ENCODE results near the gene NLGN1. TPM values are rescaled to one million over a fixed set of nuclear protein-coding genes. Genes with fewer than 3 reads are reported as not detected.

NLGN1 gene
- total and polyA plus RNA-seq, 12 donors, result 0.88 to 19.9 (median 12.6) TPM

- H3K27me3 ChIP-seq, result no peaks in the 10 kb centered on the region
- H3K27ac ChIP-seq, result no peak overlapping the region
- H3K4me1 ChIP-seq, result no peaks in the 10 kb centered on the region
- DNase-seq, result no peak
- H3K4me3 ChIP-seq, result no peak overlapping the region
- no peaks in the 10 kb centered on the region for H3K36me3 ChIP-seq
- TF ChIP-seq CTCF (IDR thresholded peaks at IDR 0.05), result no peak
- intact Hi-C loops (cut with DNase I), result no loop called here
- H3K9me3 ChIP-seq, result no peaks in the 10 kb centered on the region
- no peak for ATAC-seq
- WGBS, 2 donors, result 48 to 61% methylated on average over 1 of the region's 1 CpG
Measured at GRCh38 chr3:173734895-173735294, 337.4 kb downstream of the NLGN1 start.

- H3K4me3 ChIP-seq, result no peak overlapping the region
- no peaks in the 10 kb centered on the region for H3K9me3 ChIP-seq
- ATAC-seq (no peak), DNase-seq (no peak)
- no peak for TF ChIP-seq CTCF (IDR thresholded peaks at IDR 0.05)
- H3K4me1 ChIP-seq, result no peaks in the 10 kb centered on the region
- WGBS, 2 donors, result 61% methylated on average over 1 of the region's 1 CpG
- H3K36me3 ChIP-seq, result no peaks in the 10 kb centered on the region
- no peak overlapping the region for H3K27ac ChIP-seq
- intact Hi-C loops (cut with DNase I), result no loop called here
- H3K27me3 ChIP-seq, result no peaks in the 10 kb centered on the region
Measured at GRCh38 chr3:173735841-173736240, 338.3 kb downstream of the NLGN1 start.

GRCh38 chr3:173737167-173737808, 339.7 kb downstream of the NLGN1 start:
- Histone ChIP-seq H3K4me3 (no peak overlapping the region), H3K27ac (no peak overlapping the region), H3K36me3 (no peaks in the 10 kb centered on the region), H3K27me3 (no peaks in the 10 kb centered on the region), H3K9me3 (no peaks in the 10 kb centered on the region), H3K4me1 (no peaks in the 10 kb centered on the region)
- no peak for DNase-seq
- WGBS, 2 donors, result 81 to 85% methylated on average over 2 of the region's 2 CpGs
- intact Hi-C loops (cut with DNase I), result no loop called here
- no peak for TF ChIP-seq CTCF (IDR thresholded peaks at IDR 0.05)
- no peak for ATAC-seq

GRCh38 chr3:173739726-173740125, 342.2 kb downstream of the NLGN1 start:
- Histone ChIP-seq H3K9me3 (no peaks in the 10 kb centered on the region), H3K4me1 (no peaks in the 10 kb centered on the region), H3K27ac (no peak overlapping the region), H3K36me3 (no peaks in the 10 kb centered on the region), H3K4me3 (no peak overlapping the region), H3K27me3 (no peaks in the 10 kb centered on the region)
- DNase-seq (no peak), ATAC-seq (no peak)
- TF ChIP-seq CTCF (IDR thresholded peaks at IDR 0.05), result no peak
- WGBS, 2 donors, result 81 to 84% methylated on average over 2 of the region's 2 CpGs
- intact Hi-C loops (cut with DNase I), result no loop called here

All from heart right ventricle (tissue), 16 donors.